Vagina (tissue), 2 donors: ENCODE measurements around the gene ALS2CL. TPM values are rescaled to one million over a fixed set of nuclear protein-coding genes. Genes with fewer than 3 reads are reported as not detected.

Source experiments
- DNase-seq, 2 donors: peaks; one replicate each; pipeline ENCODE4 v3.0.0-alpha.2; 2017; ENCODE audit errors: extremely low spot score in 2 of 2
- H3K27ac ChIP-seq: fragments of 200-600 bp; sonication (generic); one replicate; pipeline ENCODE4 v1.5.1; 2019
- H3K27me3 ChIP-seq: fragments of 200-600 bp; sonication (generic); one replicate; pipeline ENCODE4 v1.5.1; 2019
- H3K36me3 ChIP-seq, 2 donors: fragments of 200-600 bp; sonication (generic); one replicate each; pipeline ENCODE4 v1.5.1; 2017 to 2019
- H3K4me1 ChIP-seq: fragments of 200-600 bp; sonication (generic); one replicate; pipeline ENCODE4 v1.5.1; 2019
- H3K4me3 ChIP-seq, 2 donors: fragments of 200-600 bp; sonication (generic); 1 replicate in 1 of 2; 2 replicates in 1 of 2; pipeline ENCODE4 v1.5.1; 2016 to 2019
- H3K9me3 ChIP-seq: fragments of 200-600 bp; sonication (generic); one replicate; pipeline ENCODE4 v1.5.1; 2019
- CTCF ChIP-seq, 3 experiments: fragments of 450-650 bp in 2 of 3; fragments of 200-600 bp in 1 of 3; sonication (generic) in 1 of 3; IDR thresholded peaks; one replicate each; pipeline ENCODE4 v1.5.1; 2017 to 2019; ENCODE audit warnings: antibody characterized with exemption in 3 of 3, mild to moderate bottlenecking in 2 of 3, moderate library complexity in 2 of 3
- POLR2A ChIP-seq, 2 donors: fragments of 450-650 bp; IDR thresholded peaks; one replicate each; pipeline ENCODE4 v1.6.1; 2017; ENCODE audit warnings: antibody characterized with exemption in 2 of 2, mild to moderate bottlenecking in 2 of 2, moderate library complexity in 2 of 2
- POLR2AphosphoS5 ChIP-seq, 2 donors: sonication (generic); formaldehyde crosslinking; IDR thresholded peaks; one replicate each; pipeline ENCODE4 v1.9.0; 2017; ENCODE audit warnings: antibody characterized with exemption in 2 of 2, mild to moderate bottlenecking in 2 of 2, low read depth in 1 of 2; ENCODE audit not compliant: insufficient read depth in 1 of 2
- intact Hi-C: fragments of 100-400 bp; cut with DNase I; formaldehyde crosslinking; loops from one replicate; pipeline ENCODE4 v1.15.1; 2023
- total RNA-seq: library from RNA; depleted of rRNA; stranded (reverse); fragments of >200 nt; gene quantifications from one replicate; pipeline ENCODE4 v1.2.3, GENCODE V29; 2016

The ALS2CL gene
- total RNA-seq, 1 donor from 2014 or later, result 134 TPM

DNA sequence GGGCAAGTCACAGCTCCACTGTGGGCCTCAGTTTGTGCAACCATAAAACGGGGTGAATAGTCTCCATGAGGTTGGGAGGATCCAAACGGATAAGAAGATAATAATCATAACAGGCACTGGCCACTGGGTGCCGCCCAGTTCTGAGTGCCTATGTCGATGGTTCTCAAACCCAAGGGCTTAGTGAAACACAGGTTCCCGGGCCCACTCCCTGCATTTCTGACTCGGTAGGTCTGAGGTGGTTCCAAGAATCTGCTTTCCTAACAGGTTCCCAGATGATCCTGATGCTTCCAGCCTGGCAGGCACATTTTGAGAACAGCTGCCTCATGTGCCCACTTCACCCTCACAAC is 21.2 kb downstream of the ALS2CL start:
- DNase-seq, result no peak
- peaks cover 0 to 7% of the 10 kb centered on the region in 2 donors for H3K36me3 ChIP-seq
- intact Hi-C loops, result no loop called here
- H3K27ac ChIP-seq, result no peak overlapping the region
- no peaks in the 10 kb centered on the region for H3K9me3 ChIP-seq
- H3K27me3 ChIP-seq, result no peaks in the 10 kb centered on the region
- H3K4me1 ChIP-seq, result no peaks in the 10 kb centered on the region
- H3K4me3 ChIP-seq, result no peak overlapping the region
- TF ChIP-seq POLR2A (IDR thresholded peaks at IDR 0.05) (no peak), CTCF (IDR thresholded peaks at IDR 0.05) (no peak), POLR2AphosphoS5 (IDR thresholded peaks at IDR 0.05; ENCODE audit: insufficient read depth in 1 of 2, low read depth in 1 of 2) (no peak)

DNA sequence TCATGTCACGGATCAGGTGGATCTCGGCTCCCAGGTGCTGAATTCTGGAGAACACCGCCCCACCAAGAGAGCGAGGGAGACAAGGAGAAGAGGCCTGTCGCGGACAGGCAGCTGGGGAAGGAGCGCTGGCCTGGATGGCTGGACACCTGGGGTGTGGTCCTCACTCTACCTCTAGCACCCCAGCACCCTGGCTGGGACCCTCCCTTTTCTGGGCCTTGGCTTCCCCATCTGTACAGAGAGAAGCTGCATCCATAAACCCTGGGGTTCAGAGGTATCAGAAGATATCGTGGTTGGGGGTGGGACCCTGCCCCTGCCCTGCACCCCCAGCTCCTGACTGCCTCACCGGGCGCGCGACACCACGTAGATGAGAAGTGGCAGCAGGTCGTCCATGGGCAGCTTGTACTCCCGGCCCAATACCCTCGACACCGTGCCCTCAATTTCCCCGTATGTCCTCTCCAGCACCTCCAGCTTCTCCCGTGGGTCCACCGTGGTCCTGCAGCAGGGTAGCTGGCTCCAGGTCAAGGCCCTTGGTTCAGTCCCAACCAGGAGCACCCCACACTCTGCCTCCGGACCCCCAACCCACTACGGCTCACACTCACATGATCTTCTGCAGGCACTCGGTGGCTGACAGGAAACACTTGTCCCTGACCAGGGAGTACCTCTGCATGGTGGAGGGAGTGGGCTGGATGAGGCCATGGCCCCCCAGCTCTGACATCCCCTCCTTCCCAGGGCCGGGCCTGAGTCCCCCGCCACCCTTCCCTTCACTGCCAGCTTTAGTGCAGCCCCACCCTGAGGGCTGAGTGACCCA is 21.7 kb downstream of the ALS2CL start:
- Histone ChIP-seq H3K4me1 (no peaks in the 10 kb centered on the region), H3K9me3 (no peaks in the 10 kb centered on the region), H3K4me3 (no peak overlapping the region), H3K27ac (no peak overlapping the region), H3K27me3 (no peaks in the 10 kb centered on the region), H3K36me3 (peaks cover 0 to 7% of the 10 kb centered on the region in 2 donors)
- TF ChIP-seq POLR2A (IDR thresholded peaks at IDR 0.05) (no peak), CTCF (IDR thresholded peaks at IDR 0.05) (no peak), POLR2AphosphoS5 (IDR thresholded peaks at IDR 0.05; ENCODE audit: insufficient read depth in 1 of 2, low read depth in 1 of 2) (no peak)
- DNase-seq, result no peak
- intact Hi-C loops, result no loop called here

- DNase-seq, result no peak
- no peak overlapping the region for H3K4me3 ChIP-seq
- no peaks in the 10 kb centered on the region for H3K4me1 ChIP-seq
- no peaks in the 10 kb centered on the region for H3K9me3 ChIP-seq
- H3K27me3 ChIP-seq, result no peaks in the 10 kb centered on the region
- no peak for TF ChIP-seq POLR2AphosphoS5 (IDR thresholded peaks at IDR 0.05; ENCODE audit: insufficient read depth in 1 of 2, low read depth in 1 of 2)
- no peak for TF ChIP-seq CTCF (IDR thresholded peaks at IDR 0.05)
- no peak for TF ChIP-seq POLR2A (IDR thresholded peaks at IDR 0.05)
- peaks cover 0 to 7% of the 10 kb centered on the region in 2 donors for H3K36me3 ChIP-seq
- intact Hi-C loops, result no loop called here
- no peak overlapping the region for H3K27ac ChIP-seq
Measured at GRCh38 chr3:46670891-46671427, 22.5 kb downstream of the ALS2CL start.

DNA sequence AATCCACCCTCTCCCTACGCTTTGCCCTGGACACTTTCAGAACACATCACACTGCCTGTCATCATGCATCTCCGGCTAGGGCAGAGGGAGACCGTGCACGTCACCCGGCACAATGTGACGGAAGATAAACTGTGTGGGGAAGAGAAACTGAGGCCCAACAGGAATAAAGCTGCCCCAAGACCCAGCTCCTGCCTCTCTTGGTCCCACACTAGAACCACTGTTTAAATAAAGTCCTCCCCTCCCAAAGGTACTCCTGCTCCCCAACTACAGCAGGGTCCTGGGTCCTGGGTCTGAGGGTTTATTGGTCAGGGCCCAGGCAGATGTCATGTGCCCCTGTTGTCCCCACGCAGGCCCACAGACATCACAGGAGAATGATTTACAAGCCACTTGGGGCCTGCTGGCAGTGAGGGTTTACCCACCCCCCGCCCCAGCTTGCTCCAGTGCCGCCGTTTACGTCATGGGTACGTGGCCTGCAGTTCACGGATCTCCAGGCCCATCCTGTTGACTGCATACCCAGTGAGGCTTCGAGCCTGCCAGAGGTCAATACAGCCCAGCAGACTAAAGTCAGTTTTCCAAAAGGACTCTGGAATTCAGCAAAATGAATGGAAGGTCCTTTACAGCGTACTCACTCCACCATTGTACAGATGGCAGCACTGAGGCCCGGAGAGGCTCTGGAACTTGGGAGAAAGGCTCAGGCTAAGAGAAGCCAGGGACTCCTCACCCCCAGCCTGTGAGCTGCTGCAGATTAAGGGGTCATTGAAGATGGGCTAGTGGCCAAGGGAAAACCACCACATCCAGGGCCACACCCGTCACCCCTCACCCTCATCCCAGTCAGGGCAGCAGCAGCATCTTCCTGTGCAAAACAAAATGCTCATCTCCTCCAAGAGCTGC is 23.2 kb downstream of the ALS2CL start:
- Histone ChIP-seq H3K27me3 (no peaks in the 10 kb centered on the region), H3K4me1 (no peaks in the 10 kb centered on the region), H3K9me3 (no peaks in the 10 kb centered on the region), H3K36me3 (peaks cover 0 to 7% of the 10 kb centered on the region in 2 donors), H3K4me3 (no peak overlapping the region), H3K27ac (no peak overlapping the region)
- TF ChIP-seq CTCF (IDR thresholded peaks at IDR 0.05) (no peak), POLR2AphosphoS5 (IDR thresholded peaks at IDR 0.05; ENCODE audit: insufficient read depth in 1 of 2, low read depth in 1 of 2) (no peak), POLR2A (IDR thresholded peaks at IDR 0.05) (no peak)
- intact Hi-C loops, result no loop called here
- no peak for DNase-seq
